Measurements from ENCODE around the gene TSACC.

GRCh38 chr1:156293098-156293434 lies 45.3 kb upstream of the TSACC start:
- TF ChIP-seq CTCF (IDR thresholded peaks at IDR 0.05), result no peak
- no peak for TF ChIP-seq POLR2A (IDR thresholded peaks at IDR 0.05)

All from thyroid gland (tissue), 4 donors.